Left lung (tissue), 10 donors: ENCODE results near the gene IFITM10. TPM values are rescaled to one million over a fixed set of nuclear protein-coding genes. Genes with fewer than 3 reads are reported as not detected.
A peak's percentile ranks its signal among the peaks of the same experiment; 100 is the strongest.

ENCODE experiments used
- ATAC-seq: fragments of 200-7000 bp; cut with Tn5 transposase; one replicate; pipeline ENCODE4 v1.9.1; 2020; ENCODE audit warnings: moderate library complexity
- DNase-seq, 4 donors: peaks; one replicate each; pipeline ENCODE4 v3.0.0-alpha.2; 2013 to 2020
- H3K27ac ChIP-seq, 2 donors: fragments of 200-600 bp; sonication (generic) in 1 of 2; one replicate each; pipeline versions ENCODE4 v1.5.0 to v1.8.0; 2020 to 2021
- H3K27me3 ChIP-seq, 2 donors: fragments of 200-600 bp; sonication (generic) in 1 of 2; one replicate each; pipeline versions ENCODE4 v1.5.0 to v1.8.0; 2020 to 2021
- H3K36me3 ChIP-seq, 2 donors: fragments of 200-600 bp; sonication (generic) in 1 of 2; one replicate each; pipeline versions ENCODE4 v1.5.0 to v1.8.0; 2020 to 2021
- H3K4me1 ChIP-seq, 2 donors: fragments of 200-600 bp; one replicate each; pipeline ENCODE4 v1.8.0; 2021
- H3K4me3 ChIP-seq, 2 donors: fragments of 200-600 bp; sonication (generic) in 1 of 2; one replicate each; pipeline versions ENCODE4 v1.5.0 to v1.8.0; 2020 to 2021; ENCODE audit warnings: mild to moderate bottlenecking in 1 of 2
- H3K9me3 ChIP-seq, 2 donors: fragments of 200-600 bp; sonication (generic) in 1 of 2; one replicate each; pipeline versions ENCODE4 v1.5.0 to v1.8.0; 2020 to 2021
- intact Hi-C, 2 donors: fragments of 100-400 bp; cut with DNase I; formaldehyde crosslinking; loops; one replicate each; pipeline versions ENCODE4 v1.11.2 to v1.14.2; 2022
- polyA plus RNA-seq, 6 donors: library from polyadenylated mRNA; unstranded; fragments of 120-200 nt; gene quantifications; one replicate each; pipeline ENCODE4 v1.2.1, GENCODE V29; 2013; ENCODE audit not compliant: insufficient read length in 6 of 6
- total RNA-seq, 2 donors: library from RNA; stranded (reverse); fragmentation: NEBNext Ultra II Directional; extraction: Animal tissue kit (Norgen Biotek cat#: 25700); gene quantifications; one replicate each; pipeline ENCODE4 v1.2.1, GENCODE V29; 2021
- TF ChIP-seq, protein P1 (sequence below), 2 donors: fragments of 200-600 bp; sonication (generic) in 1 of 2; IDR thresholded peaks; one replicate each; pipeline versions ENCODE4 v1.5.0 to v1.8.0; 2021; ENCODE audit warnings: antibody characterized with exemption in 2 of 2
- donor health status: DM: no; HTN: yes; CAD: no.
- donor health status: DM: no; HTN: no; CAD: no.

IFITM10 gene
- total and polyA plus RNA-seq, 8 donors: 0.07 to 16.5 (median 0.22) TPM; not detected in 1

DNA sequence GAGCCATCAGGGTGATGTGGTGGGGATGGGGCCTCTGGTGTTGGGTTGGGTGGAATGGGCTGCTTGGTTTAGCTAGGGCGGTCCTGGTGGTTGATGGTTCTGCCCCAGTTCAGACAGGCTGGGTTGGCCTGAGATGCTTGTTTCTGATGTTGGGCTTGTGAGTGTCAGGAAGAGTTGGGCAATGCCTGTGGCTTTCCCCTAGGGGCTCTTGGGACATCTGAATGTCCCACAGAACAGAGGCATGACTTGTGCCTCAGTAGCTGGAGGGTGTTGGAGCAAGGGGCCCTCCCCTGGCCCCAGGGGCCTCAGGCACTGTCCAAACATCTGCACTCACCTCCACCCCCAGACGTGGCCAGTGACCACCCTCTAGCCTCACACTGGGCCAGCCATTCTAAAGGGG lies 27.3 kb upstream of the IFITM10 start:
- TF ChIP-seq, protein P1, sequence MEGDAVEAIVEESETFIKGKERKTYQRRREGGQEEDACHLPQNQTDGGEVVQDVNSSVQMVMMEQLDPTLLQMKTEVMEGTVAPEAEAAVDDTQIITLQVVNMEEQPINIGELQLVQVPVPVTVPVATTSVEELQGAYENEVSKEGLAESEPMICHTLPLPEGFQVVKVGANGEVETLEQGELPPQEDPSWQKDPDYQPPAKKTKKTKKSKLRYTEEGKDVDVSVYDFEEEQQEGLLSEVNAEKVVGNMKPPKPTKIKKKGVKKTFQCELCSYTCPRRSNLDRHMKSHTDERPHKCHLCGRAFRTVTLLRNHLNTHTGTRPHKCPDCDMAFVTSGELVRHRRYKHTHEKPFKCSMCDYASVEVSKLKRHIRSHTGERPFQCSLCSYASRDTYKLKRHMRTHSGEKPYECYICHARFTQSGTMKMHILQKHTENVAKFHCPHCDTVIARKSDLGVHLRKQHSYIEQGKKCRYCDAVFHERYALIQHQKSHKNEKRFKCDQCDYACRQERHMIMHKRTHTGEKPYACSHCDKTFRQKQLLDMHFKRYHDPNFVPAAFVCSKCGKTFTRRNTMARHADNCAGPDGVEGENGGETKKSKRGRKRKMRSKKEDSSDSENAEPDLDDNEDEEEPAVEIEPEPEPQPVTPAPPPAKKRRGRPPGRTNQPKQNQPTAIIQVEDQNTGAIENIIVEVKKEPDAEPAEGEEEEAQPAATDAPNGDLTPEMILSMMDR (IDR thresholded peaks at IDR 0.05): no peak

DNA sequence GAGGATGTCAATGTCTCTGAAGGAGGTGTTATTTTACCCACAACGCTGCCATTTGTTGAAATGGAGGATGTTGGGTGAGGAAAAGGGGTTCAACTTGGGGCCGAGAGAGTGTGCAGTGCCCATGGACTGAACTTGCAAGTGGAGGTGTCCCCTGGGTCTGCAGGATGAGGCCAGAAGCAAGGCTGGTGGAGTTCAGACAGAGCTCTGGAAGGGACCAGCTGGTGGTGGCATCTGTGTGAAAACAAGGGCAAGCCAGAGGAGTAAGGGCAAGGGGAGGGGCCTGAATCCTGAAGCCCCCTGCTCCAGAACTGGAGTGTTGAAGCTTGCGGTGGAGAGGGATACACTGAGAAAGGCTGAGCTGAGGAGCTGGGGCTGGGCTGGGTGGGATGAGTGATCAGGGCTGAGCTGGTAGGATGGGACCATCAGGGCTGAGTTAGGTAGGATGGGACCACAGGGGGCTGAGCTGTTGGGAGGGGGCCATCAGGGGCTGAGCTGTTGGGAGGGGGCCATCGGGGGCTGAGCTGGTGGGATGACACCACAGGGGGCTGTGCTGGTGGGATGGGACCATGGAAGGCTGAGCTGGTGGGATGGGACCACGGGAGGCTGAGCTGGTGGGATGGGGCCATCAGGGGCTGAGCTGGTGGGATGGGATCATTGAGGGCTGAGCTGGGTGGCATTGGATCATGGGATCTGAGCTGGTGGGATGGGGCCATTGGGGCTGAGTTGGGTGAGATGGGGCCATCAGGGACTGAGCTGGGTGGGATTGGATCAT lies 26.7 kb upstream of the IFITM10 start:
- peak overlapping the region in 1 of 2 donors; percentile 97 for H3K27ac ChIP-seq
- intact Hi-C loops: no loop called here

More for the DNA sequence above, 27.3 kb upstream of the IFITM10 start:
- ATAC-seq (peak; percentile 26), DNase-seq (peak in 1 of 4 donors; percentile 67)
- intact Hi-C loops: no loop called here
- peak overlapping the region; percentile 19 to 97 for H3K27ac ChIP-seq
- peaks cover 0 to 76% of the 10 kb centered on the region in 2 donors for H3K4me1 ChIP-seq
- no peaks in the 10 kb centered on the region for H3K36me3 ChIP-seq
- H3K4me3 ChIP-seq: no peak overlapping the region
- H3K27me3 ChIP-seq: peaks cover 0 to 12% of the 10 kb centered on the region in 2 donors
- no peaks in the 10 kb centered on the region for H3K9me3 ChIP-seq

DNA sequence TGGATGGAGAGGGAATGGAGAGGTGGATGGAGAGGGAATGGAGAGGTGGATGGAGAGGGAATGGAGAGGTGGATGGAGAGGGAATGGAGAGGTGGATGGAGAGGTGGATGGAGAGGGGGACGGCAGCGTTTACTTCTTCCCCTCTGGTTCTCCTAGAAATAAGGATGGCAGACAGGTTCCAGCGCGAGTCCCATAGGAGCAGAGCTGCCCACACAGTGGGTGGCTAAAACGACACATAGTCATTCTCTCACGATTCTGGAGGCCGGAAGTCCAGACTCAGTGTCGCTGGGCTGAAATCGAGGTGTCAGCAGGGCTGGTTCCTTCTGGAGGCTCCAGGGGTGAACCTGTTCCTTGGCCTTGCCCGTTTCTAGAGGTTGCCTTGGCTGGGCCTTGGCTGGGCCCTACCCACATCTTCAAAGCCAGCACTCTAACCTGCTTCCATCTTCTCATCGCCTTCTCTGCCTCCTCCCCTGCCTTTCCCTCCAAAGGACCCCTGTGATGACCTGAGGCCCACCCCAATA lies 26.0 kb upstream of the IFITM10 start:
- Histone ChIP-seq H3K36me3 (no peaks in the 10 kb centered on the region), H3K27ac (peak overlapping the region in 1 of 2 donors; percentile 97), H3K4me3 (no peak overlapping the region), H3K27me3 (peaks cover 0 to 12% of the 10 kb centered on the region in 2 donors), H3K9me3 (no peaks in the 10 kb centered on the region), H3K4me1 (peaks cover 3 to 76% of the 10 kb centered on the region in 2 donors)
- ATAC-seq (no peak), DNase-seq (no peak)
- TF ChIP-seq, protein P1 (IDR thresholded peaks at IDR 0.05): no peak
- intact Hi-C loops: no loop called here

More for the DNA sequence above, 26.7 kb upstream of the IFITM10 start:
- Histone ChIP-seq H3K4me1 (peaks cover under 1 to 76% of the 10 kb centered on the region in 2 donors), H3K36me3 (no peaks in the 10 kb centered on the region), H3K4me3 (no peak overlapping the region), H3K9me3 (no peaks in the 10 kb centered on the region), H3K27me3 (peaks cover 0 to 12% of the 10 kb centered on the region in 2 donors)
- ATAC-seq (no peak), DNase-seq (no peak)
- TF ChIP-seq, protein P1 (IDR thresholded peaks at IDR 0.05): no peak

DNA sequence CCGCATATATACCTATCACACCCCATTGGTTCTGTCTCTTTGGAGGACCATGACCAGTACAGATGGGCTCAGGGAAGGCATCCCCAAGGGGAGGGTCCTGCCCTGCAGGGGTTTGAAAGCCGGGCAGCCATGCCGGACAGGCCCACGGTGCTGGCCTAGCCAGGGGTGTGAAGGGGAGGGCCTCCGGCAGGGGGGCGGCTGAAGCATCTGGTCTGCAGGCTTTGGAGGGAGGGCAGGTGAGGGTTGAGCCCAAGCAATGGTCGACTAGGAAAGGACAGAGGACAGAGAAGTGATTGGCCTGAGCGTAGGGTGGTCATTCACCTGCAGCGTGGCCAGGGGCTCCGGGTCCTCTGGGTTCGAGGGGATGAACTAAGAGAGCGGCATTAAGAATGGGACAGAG lies 24.5 kb upstream of the IFITM10 start:
- DNase-seq: no peak
- TF ChIP-seq, protein P1 (IDR thresholded peaks at IDR 0.05): no peak
- peaks cover 0 to 12% of the 10 kb centered on the region in 2 donors for H3K27me3 ChIP-seq
- H3K27ac ChIP-seq: no peak overlapping the region
- no peak overlapping the region for H3K4me3 ChIP-seq
- intact Hi-C loops: no loop called here
- no peak for ATAC-seq
- no peaks in the 10 kb centered on the region for H3K36me3 ChIP-seq
- H3K9me3 ChIP-seq: no peaks in the 10 kb centered on the region
- peaks cover 3 to 76% of the 10 kb centered on the region in 2 donors for H3K4me1 ChIP-seq

DNA sequence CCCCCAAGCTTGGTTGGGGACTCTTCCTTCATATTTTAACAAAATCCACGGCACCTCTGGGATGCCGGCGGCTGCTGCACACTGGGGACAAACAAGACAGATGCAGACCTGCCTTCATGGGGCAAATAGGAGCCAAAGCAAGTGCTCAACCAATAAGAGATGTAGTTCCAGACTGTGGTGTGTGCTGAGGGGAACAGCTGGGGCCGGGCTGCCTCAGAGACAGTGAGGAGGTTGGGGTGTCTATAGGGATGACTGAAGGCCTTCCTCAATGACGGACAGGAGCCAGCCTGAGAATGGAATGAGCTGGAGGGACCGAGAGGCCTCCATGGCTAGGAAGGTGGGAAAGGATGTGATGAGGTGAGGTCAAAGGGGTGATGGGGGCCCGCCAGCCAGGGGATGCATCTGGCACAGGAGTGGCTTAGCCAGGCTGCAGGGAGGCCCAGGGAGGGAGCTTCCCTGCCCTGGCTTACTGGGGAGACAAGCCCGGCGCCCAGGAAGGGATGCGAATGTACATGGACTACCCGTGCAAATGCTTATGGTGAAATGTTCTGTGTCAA lies 23.7 kb upstream of the IFITM10 start:
- ATAC-seq: no peak
- no peak overlapping the region for H3K4me3 ChIP-seq
- TF ChIP-seq, protein P1 (IDR thresholded peaks at IDR 0.05): no peak

More for the DNA sequence above, 23.7 kb upstream of the IFITM10 start:
- peaks cover 0 to 6% of the 10 kb centered on the region in 2 donors for H3K27me3 ChIP-seq
- no peaks in the 10 kb centered on the region for H3K9me3 ChIP-seq
- H3K27ac ChIP-seq: peak overlapping the region in 1 of 2 donors; percentile 93
- intact Hi-C loops: no loop called here
- H3K4me1 ChIP-seq: peaks cover 3 to 76% of the 10 kb centered on the region in 2 donors
- no peaks in the 10 kb centered on the region for H3K36me3 ChIP-seq
- no peak for DNase-seq
